Kidney (tissue), 14 donors: ENCODE results near the gene MAPKAP1. TPM values are rescaled to one million over a fixed set of nuclear protein-coding genes. Genes with fewer than 3 reads are reported as not detected.

ENCODE experiments used
- DNase-seq, 5 donors: peaks; one replicate each; pipeline ENCODE4 v3.0.0-alpha.2; 2013 to 2020
- FAIRE-seq: peaks from 2 replicates; lab custom pipeline; 2012; peaks lifted over from hg19 to GRCh38; lab: Jason Lieb, UNC
- H3K27ac ChIP-seq, 2 donors: one replicate each; pipeline ENCODE4 v1.7.0; 2013; ENCODE audit warnings: low read depth in 2 of 2, low read length in 2 of 2, inconsistent platforms in 1 of 2
- H3K27me3 ChIP-seq: one replicate; pipeline ENCODE4 v1.7.1; 2013; ENCODE audit warnings: low read length, inconsistent platforms; ENCODE audit not compliant: control insufficient read depth, insufficient read depth
- H3K36me3 ChIP-seq, 3 donors: one replicate each; pipeline versions ENCODE4 v1.7.0 to v1.7.1; 2013; ENCODE audit warnings: low read length in 3 of 3, control low read depth in 1 of 3, inconsistent platforms in 1 of 3; ENCODE audit not compliant: insufficient read depth in 3 of 3, control insufficient read depth in 2 of 3
- H3K4me1 ChIP-seq, 3 donors: one replicate each; pipeline versions ENCODE4 v1.7.0 to v1.7.1; 2013; ENCODE audit warnings: low read length in 3 of 3, inconsistent platforms in 1 of 3, low read depth in 1 of 3; ENCODE audit not compliant: control insufficient read depth in 2 of 3, insufficient read depth in 2 of 3
- H3K4me3 ChIP-seq, 3 donors: one replicate each; pipeline versions ENCODE4 v1.7.0 to v1.8.1; 2013; ENCODE audit warnings: low read length in 3 of 3, control low read depth in 1 of 3, inconsistent platforms in 1 of 3
- H3K9ac ChIP-seq, 3 donors: one replicate each; pipeline versions ENCODE4 v1.7.0 to v1.7.1; 2013; ENCODE audit warnings: low read length in 3 of 3, control low read depth in 1 of 3, inconsistent platforms in 1 of 3
- H3K9me3 ChIP-seq, 3 donors: one replicate each; pipeline versions ENCODE4 v1.7.0 to v1.7.1; 2013; ENCODE audit warnings: low read length in 3 of 3, control low read depth in 1 of 3, inconsistent platforms in 1 of 3; ENCODE audit not compliant: control insufficient read depth in 2 of 3, insufficient read depth in 1 of 3
- intact Hi-C: fragments of 100-400 bp; cut with DNase I; formaldehyde crosslinking; loops from one replicate; pipeline ENCODE4 v1.11.1; 2022
- polyA plus RNA-seq: library from polyadenylated mRNA; stranded (reverse); fragments of 350-450 nt; fragmentation: Illumina TruSeq; extraction: RNeasy Lipid Tissue Mini Kit (QIAGEN cat#74804); gene quantifications from one replicate; pipeline ENCODE4 v1.2.3, GENCODE V29; 2014; ENCODE audit warnings: low read depth, low replicate concordance; ENCODE audit not compliant: insufficient read depth
- total RNA-seq: library from RNA; stranded (reverse); fragmentation: NEBNext Ultra II Directional; extraction: Animal tissue kit (Norgen Biotek cat#: 25700); gene quantifications from one replicate; pipeline ENCODE4 v1.2.1, GENCODE V29; 2021
- TF ChIP-seq, protein P1 (sequence below): IDR thresholded peaks from 3 replicates; pipeline ENCODE4 v1.5.1; 2012; ENCODE audit warnings: mild to moderate bottlenecking, moderate library complexity, borderline replicate concordance; ENCODE audit not compliant: insufficient read depth; ENCODE audit errors: extremely low read depth
- donor health status: control.
- donor health status: control.
- donor health status: control.
- donor health status: control.
- donor health status: control.
- donor health status: DM: yes; HTN: yes; CAD: no.
- donor health status: Normal renal cell carcinoma (clear cell type).

The MAPKAP1 gene
- total and polyA plus RNA-seq, 2 donors from 2014 or later = 70.5 to 99.4 TPM

DNA sequence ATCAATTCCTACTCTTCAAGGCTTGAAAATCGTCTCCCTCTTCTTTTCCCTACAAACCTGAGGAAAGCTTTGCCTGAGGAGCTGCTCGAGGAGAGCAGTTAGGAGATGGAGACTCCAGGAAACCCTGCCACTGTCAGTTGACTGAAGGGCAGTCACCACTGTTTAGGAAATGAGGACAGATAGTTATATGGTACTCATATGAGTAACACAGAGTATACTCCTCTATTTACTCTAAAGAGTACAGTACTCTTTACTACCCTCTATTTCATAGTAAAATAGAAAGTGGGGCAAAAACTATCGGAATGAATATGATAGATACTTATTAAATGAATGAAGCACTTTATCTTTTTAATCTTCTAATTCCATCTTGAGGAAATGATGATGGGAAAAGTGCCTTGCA is 115.8 kb downstream of the MAPKAP1 start:
- no peaks in the 10 kb centered on the region for H3K36me3 ChIP-seq
- FAIRE-seq = no peak
- H3K4me1 ChIP-seq = no peaks in the 10 kb centered on the region
- DNase-seq = no peak
- TF ChIP-seq, protein P1, sequence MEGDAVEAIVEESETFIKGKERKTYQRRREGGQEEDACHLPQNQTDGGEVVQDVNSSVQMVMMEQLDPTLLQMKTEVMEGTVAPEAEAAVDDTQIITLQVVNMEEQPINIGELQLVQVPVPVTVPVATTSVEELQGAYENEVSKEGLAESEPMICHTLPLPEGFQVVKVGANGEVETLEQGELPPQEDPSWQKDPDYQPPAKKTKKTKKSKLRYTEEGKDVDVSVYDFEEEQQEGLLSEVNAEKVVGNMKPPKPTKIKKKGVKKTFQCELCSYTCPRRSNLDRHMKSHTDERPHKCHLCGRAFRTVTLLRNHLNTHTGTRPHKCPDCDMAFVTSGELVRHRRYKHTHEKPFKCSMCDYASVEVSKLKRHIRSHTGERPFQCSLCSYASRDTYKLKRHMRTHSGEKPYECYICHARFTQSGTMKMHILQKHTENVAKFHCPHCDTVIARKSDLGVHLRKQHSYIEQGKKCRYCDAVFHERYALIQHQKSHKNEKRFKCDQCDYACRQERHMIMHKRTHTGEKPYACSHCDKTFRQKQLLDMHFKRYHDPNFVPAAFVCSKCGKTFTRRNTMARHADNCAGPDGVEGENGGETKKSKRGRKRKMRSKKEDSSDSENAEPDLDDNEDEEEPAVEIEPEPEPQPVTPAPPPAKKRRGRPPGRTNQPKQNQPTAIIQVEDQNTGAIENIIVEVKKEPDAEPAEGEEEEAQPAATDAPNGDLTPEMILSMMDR = no peak
- H3K9me3 ChIP-seq = no peaks in the 10 kb centered on the region
- intact Hi-C loops = no loop called here
- no peaks in the 10 kb centered on the region for H3K27me3 ChIP-seq
- no peak overlapping the region for H3K4me3 ChIP-seq
- no peak overlapping the region for H3K9ac ChIP-seq
- H3K27ac ChIP-seq = no peak overlapping the region

DNA sequence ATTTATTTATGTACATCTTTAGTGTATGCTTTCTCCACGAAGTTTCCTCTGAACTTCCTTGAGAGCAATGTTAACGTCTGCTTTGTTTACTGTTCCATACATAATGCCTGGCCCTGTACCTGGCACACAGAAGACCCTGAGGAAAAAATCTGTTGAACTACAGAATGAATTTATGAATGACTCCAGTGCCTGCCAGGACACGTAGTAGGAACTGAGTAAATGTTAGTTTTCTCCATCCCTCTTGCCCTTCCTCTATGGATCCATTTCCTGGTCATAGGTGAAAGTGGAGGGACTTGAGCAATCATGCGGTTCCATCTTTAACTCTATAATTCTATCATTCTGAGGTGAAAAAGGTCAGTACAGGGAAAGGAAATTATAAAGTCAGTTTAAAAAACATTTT is 117.7 kb downstream of the MAPKAP1 start:
- intact Hi-C loops = no loop called here
- no peak for FAIRE-seq
- H3K27me3 ChIP-seq = no peaks in the 10 kb centered on the region

DNA sequence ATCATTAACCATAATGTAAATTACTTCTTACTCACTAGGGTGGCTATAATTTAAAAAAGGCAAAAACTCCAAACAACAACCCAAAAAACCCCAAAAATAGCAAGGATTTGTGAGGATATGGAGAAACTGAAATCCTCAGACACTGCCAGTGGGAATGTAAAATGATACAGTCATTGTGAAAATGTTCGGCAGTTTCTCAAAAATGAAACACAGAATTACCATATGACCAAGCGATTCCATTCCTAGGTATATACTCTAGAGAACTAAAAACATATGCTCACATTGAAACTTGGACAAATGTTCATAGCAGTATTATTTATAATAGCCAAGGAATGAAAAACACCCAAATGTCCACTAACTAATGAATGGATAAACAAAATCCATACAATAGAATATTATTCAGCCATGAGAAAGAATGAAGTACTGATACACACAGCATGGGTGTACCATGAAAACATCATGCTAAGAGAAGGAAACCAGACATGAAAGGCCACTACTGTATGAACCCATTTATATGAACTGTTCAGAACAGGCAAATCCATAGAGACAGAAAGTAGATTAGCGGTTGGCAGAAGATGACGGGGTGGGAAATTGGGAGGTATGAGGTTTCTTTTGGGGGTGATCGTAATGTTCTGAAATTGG is 119.1 kb downstream of the MAPKAP1 start:
- H3K4me1 ChIP-seq = no peaks in the 10 kb centered on the region
- FAIRE-seq (no peak), DNase-seq (no peak)
- H3K9ac ChIP-seq = no peak overlapping the region
- H3K27ac ChIP-seq = no peak overlapping the region
- intact Hi-C loops = no loop called here
- no peaks in the 10 kb centered on the region for H3K27me3 ChIP-seq
- no peak overlapping the region for H3K4me3 ChIP-seq
- H3K9me3 ChIP-seq = no peaks in the 10 kb centered on the region
- H3K36me3 ChIP-seq = no peaks in the 10 kb centered on the region
- TF ChIP-seq, protein P1 = no peak

More for the DNA sequence above, 117.7 kb downstream of the MAPKAP1 start:
- TF ChIP-seq, protein P1 = no peak
- no peaks in the 10 kb centered on the region for H3K4me1 ChIP-seq
- DNase-seq = no peak
- no peak overlapping the region for H3K27ac ChIP-seq
- H3K9me3 ChIP-seq = no peaks in the 10 kb centered on the region
- H3K4me3 ChIP-seq = no peak overlapping the region
- no peak overlapping the region for H3K9ac ChIP-seq
- H3K36me3 ChIP-seq = no peaks in the 10 kb centered on the region

DNA sequence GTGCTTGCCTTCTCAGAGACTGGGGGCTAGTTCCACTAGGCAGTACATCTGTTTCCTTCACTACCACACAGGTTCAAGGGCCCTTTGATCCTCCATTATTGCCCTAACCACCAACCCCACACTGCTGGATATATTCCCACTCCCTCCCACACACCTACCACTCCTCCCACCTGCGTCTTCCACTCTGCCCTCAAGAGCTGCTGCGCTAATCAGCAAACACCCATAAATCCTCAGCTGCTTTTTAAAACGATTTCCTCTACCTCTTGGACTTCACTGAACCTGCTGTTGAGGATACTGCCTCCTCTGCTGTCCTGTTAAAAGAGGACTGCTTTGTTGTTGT is 120.9 kb downstream of the MAPKAP1 start:
- Histone ChIP-seq H3K9me3 (no peaks in the 10 kb centered on the region), H3K27me3 (no peaks in the 10 kb centered on the region), H3K36me3 (no peaks in the 10 kb centered on the region), H3K4me1 (no peaks in the 10 kb centered on the region), H3K4me3 (no peak overlapping the region), H3K27ac (no peak overlapping the region), H3K9ac (no peak overlapping the region)
- FAIRE-seq = no peak
- TF ChIP-seq, protein P1 = no peak
- DNase-seq = peak in 4 of 5 donors; percentile 29 to 46 (median 38)
- intact Hi-C loops = no loop called here
